AML-193 (cell line): ENCODE results near the gene PPP1R12B.
"Not testable (repeated sequence)": the region's sequence is repeated elsewhere in the genome, so short reads cannot be mapped to it uniquely, and the experiment has no call there.

Source experiments
- DNase-seq, 2 experiments: peaks; one replicate each; lab custom pipeline; 2025; lab: John Stamatoyannopoulos, UW

PPP1R12B gene

GRCh38 chr1:202584707-202585589 is 236.4 kb downstream of the PPP1R12B start:
- no peak for DNase-seq

- DNase-seq: no peak
These were observed 237.1 kb downstream of the PPP1R12B start for GRCh38 chr1:202585590-202585933.

- peak in 1 of 2 experiments; percentile 3 for DNase-seq
These were observed 237.7 kb downstream of the PPP1R12B start for GRCh38 chr1:202586018-202586821.

- no peak for DNase-seq
These were observed 238.4 kb downstream of the PPP1R12B start for GRCh38 chr1:202586871-202587270.

- no peak for DNase-seq
These were observed 239.5 kb downstream of the PPP1R12B start for GRCh38 chr1:202587859-202588485.

- no peak for DNase-seq
These were observed 240.1 kb downstream of the PPP1R12B start for GRCh38 chr1:202588503-202589189.

GRCh38 chr1:202589190-202589930 is 240.9 kb downstream of the PPP1R12B start:
- no peak for DNase-seq

GRCh38 chr1:202590126-202590525 is 241.6 kb downstream of the PPP1R12B start:
- DNase-seq: no peak

GRCh38 chr1:202590975-202591411 is 242.5 kb downstream of the PPP1R12B start:
- DNase-seq: no peak

GRCh38 chr1:202591515-202591914 is 243.0 kb downstream of the PPP1R12B start:
- no peak for DNase-seq

- no peak for DNase-seq
These were observed 243.6 kb downstream of the PPP1R12B start for GRCh38 chr1:202592146-202592545.

GRCh38 chr1:202593845-202594244 is 245.3 kb downstream of the PPP1R12B start:
- DNase-seq: no peak

- no peak for DNase-seq
These were observed 248.1 kb downstream of the PPP1R12B start for GRCh38 chr1:202596638-202597037.

GRCh38 chr1:202597090-202597761 is 248.7 kb downstream of the PPP1R12B start:
- no peak for DNase-seq

GRCh38 chr1:202599669-202600431 is 251.4 kb downstream of the PPP1R12B start:
- peak; percentile 46 to 62 for DNase-seq

- DNase-seq: no peak
These were observed 252.0 kb downstream of the PPP1R12B start for GRCh38 chr1:202600432-202601041.

GRCh38 chr1:202603435-202603834 is 254.9 kb downstream of the PPP1R12B start:
- no peak for DNase-seq

- no peak for DNase-seq
These were observed 257.0 kb downstream of the PPP1R12B start for GRCh38 chr1:202605515-202605914.

GRCh38 chr1:202612036-202612435 is 263.5 kb downstream of the PPP1R12B start:
- DNase-seq: not testable (repeated sequence)
